Thyroid gland (tissue), 4 donors: ENCODE data around the gene IGFL3.

Experiments used
- POLR2A ChIP-seq, 2 donors: fragments of 450-650 bp; IDR thresholded peaks; one replicate each; pipeline ENCODE4 v1.6.1; 2017; ENCODE audit warnings: antibody characterized with exemption in 2 of 2, mild to moderate bottlenecking in 2 of 2, moderate library complexity in 1 of 2
- TF ChIP-seq, protein P1 (sequence below), 6 experiments: fragments of 200-600 bp in 3 of 6; fragments of 450-650 bp in 3 of 6; sonication (generic) in 3 of 6; IDR thresholded peaks; one replicate each; pipeline ENCODE4 v1.5.1; 2016 to 2019; ENCODE audit warnings: antibody characterized with exemption in 6 of 6, mild to moderate bottlenecking in 2 of 6, inconsistent platforms in 1 of 6, moderate library complexity in 1 of 6

- TF ChIP-seq, protein P1, sequence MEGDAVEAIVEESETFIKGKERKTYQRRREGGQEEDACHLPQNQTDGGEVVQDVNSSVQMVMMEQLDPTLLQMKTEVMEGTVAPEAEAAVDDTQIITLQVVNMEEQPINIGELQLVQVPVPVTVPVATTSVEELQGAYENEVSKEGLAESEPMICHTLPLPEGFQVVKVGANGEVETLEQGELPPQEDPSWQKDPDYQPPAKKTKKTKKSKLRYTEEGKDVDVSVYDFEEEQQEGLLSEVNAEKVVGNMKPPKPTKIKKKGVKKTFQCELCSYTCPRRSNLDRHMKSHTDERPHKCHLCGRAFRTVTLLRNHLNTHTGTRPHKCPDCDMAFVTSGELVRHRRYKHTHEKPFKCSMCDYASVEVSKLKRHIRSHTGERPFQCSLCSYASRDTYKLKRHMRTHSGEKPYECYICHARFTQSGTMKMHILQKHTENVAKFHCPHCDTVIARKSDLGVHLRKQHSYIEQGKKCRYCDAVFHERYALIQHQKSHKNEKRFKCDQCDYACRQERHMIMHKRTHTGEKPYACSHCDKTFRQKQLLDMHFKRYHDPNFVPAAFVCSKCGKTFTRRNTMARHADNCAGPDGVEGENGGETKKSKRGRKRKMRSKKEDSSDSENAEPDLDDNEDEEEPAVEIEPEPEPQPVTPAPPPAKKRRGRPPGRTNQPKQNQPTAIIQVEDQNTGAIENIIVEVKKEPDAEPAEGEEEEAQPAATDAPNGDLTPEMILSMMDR (IDR thresholded peaks at IDR 0.05): no peak
- TF ChIP-seq POLR2A (IDR thresholded peaks at IDR 0.05): no peak
Measured at GRCh38 chr19:46124638-46125115, at the start of gene IGFL3.
